Measurements from ENCODE around the gene FGFR2. TPM values are rescaled to one million over a fixed set of nuclear protein-coding genes. Genes with fewer than 3 reads are reported as not detected.

Gene FGFR2
- polyA plus RNA-seq, 1 donor from 2014 or later: 14.8 TPM

DNA sequence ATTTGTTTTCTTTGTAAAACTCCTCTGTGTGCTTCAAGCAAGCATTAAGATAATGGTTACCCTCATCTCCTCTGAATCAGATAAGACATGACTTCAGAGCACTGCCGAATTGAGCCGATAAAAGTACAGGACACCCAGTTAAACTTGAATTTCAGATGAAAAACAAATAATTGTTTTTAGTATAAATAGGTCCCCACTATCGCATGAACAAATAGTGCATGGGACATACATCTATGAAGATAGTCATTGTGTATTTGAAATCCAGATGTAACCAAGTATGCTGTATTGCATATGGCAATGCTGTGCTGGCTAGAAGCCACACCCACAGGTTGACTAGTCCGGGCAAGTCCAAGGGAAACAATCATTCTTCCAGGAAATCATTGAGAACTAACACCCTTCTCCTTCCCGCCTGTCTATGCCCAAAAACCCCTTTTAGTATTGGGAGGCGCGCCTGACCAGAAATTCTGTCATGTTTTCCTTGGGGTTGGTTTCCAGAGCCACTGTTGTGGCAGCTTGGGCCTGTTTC is 12.6 kb upstream of the FGFR2 start:
- TF ChIP-seq, protein P1, sequence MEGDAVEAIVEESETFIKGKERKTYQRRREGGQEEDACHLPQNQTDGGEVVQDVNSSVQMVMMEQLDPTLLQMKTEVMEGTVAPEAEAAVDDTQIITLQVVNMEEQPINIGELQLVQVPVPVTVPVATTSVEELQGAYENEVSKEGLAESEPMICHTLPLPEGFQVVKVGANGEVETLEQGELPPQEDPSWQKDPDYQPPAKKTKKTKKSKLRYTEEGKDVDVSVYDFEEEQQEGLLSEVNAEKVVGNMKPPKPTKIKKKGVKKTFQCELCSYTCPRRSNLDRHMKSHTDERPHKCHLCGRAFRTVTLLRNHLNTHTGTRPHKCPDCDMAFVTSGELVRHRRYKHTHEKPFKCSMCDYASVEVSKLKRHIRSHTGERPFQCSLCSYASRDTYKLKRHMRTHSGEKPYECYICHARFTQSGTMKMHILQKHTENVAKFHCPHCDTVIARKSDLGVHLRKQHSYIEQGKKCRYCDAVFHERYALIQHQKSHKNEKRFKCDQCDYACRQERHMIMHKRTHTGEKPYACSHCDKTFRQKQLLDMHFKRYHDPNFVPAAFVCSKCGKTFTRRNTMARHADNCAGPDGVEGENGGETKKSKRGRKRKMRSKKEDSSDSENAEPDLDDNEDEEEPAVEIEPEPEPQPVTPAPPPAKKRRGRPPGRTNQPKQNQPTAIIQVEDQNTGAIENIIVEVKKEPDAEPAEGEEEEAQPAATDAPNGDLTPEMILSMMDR (IDR thresholded peaks at IDR 0.05; ENCODE audit: poor library complexity, severe bottlenecking): no peak
- no peak for TF ChIP-seq RAD21 (conservative IDR thresholded peaks at IDR 0.05)
- TF ChIP-seq TAF1 (IDR thresholded peaks at IDR 0.05; ENCODE audit: low read depth): no peak
- TF ChIP-seq, protein P2, sequence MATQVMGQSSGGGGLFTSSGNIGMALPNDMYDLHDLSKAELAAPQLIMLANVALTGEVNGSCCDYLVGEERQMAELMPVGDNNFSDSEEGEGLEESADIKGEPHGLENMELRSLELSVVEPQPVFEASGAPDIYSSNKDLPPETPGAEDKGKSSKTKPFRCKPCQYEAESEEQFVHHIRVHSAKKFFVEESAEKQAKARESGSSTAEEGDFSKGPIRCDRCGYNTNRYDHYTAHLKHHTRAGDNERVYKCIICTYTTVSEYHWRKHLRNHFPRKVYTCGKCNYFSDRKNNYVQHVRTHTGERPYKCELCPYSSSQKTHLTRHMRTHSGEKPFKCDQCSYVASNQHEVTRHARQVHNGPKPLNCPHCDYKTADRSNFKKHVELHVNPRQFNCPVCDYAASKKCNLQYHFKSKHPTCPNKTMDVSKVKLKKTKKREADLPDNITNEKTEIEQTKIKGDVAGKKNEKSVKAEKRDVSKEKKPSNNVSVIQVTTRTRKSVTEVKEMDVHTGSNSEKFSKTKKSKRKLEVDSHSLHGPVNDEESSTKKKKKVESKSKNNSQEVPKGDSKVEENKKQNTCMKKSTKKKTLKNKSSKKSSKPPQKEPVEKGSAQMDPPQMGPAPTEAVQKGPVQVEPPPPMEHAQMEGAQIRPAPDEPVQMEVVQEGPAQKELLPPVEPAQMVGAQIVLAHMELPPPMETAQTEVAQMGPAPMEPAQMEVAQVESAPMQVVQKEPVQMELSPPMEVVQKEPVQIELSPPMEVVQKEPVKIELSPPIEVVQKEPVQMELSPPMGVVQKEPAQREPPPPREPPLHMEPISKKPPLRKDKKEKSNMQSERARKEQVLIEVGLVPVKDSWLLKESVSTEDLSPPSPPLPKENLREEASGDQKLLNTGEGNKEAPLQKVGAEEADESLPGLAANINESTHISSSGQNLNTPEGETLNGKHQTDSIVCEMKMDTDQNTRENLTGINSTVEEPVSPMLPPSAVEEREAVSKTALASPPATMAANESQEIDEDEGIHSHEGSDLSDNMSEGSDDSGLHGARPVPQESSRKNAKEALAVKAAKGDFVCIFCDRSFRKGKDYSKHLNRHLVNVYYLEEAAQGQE (IDR thresholded peaks at IDR 0.05; ENCODE audit: borderline replicate concordance): no peak
- no peak for TF ChIP-seq EP300 (conservative IDR thresholded peaks at IDR 0.05; ENCODE audit: poor library complexity, severe bottlenecking)
- no peak for TF ChIP-seq EZH2 (IDR thresholded peaks at IDR 0.05; ENCODE audit: borderline replicate concordance, insufficient read depth, low read length, poor library complexity, severe bottlenecking)
- no peak for TF ChIP-seq SMC3 (conservative IDR thresholded peaks at IDR 0.05; ENCODE audit: poor library complexity)
- no peak for TF ChIP-seq POLR2AphosphoS5 (IDR thresholded peaks at IDR 0.05)
- TF ChIP-seq MXI1 (conservative IDR thresholded peaks at IDR 0.05; ENCODE audit: poor library complexity, severe bottlenecking): no peak
- no peaks in the 10 kb centered on the region for H3K9me2 ChIP-seq (ENCODE audit: insufficient read depth, low read length)
- no peaks in the 10 kb centered on the region for H3K79me2 ChIP-seq (replicated peaks; ENCODE audit: insufficient read depth, low read length)
- H2AFZ ChIP-seq (ENCODE audit: low read depth, low read length): no peak overlapping the region
- H4K20me1 ChIP-seq (ENCODE audit: insufficient read depth): no peaks in the 10 kb centered on the region
- H3K9ac ChIP-seq (ENCODE audit: low read length): no peak overlapping the region
- peaks cover 4% of the 10 kb centered on the region for H3K27me3 ChIP-seq (ENCODE audit: insufficient read depth, low read depth, low read length)
- no peaks in the 10 kb centered on the region for H3K9me3 ChIP-seq (ENCODE audit: low read length)
- no peak overlapping the region for H3K4me3 ChIP-seq (ENCODE audit: low read length)
- no peaks in the 10 kb centered on the region for H3F3A ChIP-seq (ENCODE audit: insufficient read depth, low read length, poor library complexity, severe bottlenecking)
- no peak overlapping the region for H3K4me2 ChIP-seq (ENCODE audit: low read length)
- H3K36me3 ChIP-seq (ENCODE audit: insufficient read depth, low read length): no peaks in the 10 kb centered on the region
- no peak overlapping the region for H3K27ac ChIP-seq (ENCODE audit: low read length)

DNA sequence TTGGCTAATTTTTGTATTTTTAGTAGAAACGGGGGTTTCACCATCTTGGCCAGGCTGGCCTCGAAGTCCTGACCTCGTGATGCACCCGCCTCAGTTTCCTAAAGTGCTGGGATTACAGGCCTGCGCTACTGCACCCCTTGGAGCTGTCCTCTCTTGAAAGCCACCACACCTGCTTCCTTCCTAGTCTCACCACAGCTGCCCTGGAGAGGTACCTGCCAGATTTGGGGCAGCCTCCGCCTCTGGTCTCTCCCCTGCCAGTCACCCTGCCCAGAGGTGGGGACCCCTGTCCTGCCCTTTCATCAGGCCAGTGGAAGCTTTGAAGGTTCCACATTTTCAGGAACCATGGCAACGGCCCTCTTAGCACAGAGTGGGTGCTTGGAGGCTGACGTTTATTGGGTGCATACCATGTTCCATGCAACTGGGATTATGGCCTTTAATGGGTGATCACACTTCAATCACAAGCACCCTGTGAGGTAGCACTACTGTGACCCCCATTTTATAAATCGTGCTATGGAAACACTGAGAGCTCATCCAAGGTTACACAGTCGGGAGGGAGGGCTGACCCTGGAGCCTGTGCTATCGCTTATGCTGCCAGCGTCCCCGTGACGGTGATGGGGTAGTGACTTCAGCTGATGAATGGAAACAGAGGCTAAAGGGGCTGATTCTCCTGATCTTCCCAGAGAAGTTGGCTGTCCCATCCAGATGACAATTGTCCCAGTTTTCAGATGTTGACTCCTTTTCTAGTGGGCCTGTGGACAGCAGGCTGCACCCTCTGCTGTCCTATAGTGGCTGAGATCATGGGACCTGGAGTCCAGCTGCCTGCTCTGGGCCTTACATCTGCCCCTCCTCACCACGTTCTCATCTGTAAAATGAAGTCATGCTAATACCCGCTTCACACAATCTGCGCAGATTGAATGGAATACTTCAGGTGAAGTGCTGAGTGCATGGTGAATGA is 11.5 kb upstream of the FGFR2 start:
- no peak overlapping the region for H3K4me2 ChIP-seq (ENCODE audit: low read length)
- H3K9me2 ChIP-seq (ENCODE audit: insufficient read depth, low read length): no peaks in the 10 kb centered on the region
- H3K27ac ChIP-seq (ENCODE audit: low read length): no peak overlapping the region
- peaks cover 4% of the 10 kb centered on the region for H3K27me3 ChIP-seq (ENCODE audit: insufficient read depth, low read depth, low read length)
- no peaks in the 10 kb centered on the region for H4K20me1 ChIP-seq (ENCODE audit: insufficient read depth)
- no peaks in the 10 kb centered on the region for H3K36me3 ChIP-seq (ENCODE audit: insufficient read depth, low read length)
- H3K4me3 ChIP-seq (ENCODE audit: low read length): no peak overlapping the region
- no peaks in the 10 kb centered on the region for H3K79me2 ChIP-seq (replicated peaks; ENCODE audit: insufficient read depth, low read length)
- H3K9ac ChIP-seq (ENCODE audit: low read length): no peak overlapping the region
- no peak overlapping the region for H2AFZ ChIP-seq (ENCODE audit: low read depth, low read length)
- H3K9me3 ChIP-seq (ENCODE audit: low read length): no peaks in the 10 kb centered on the region
- TF ChIP-seq, protein P1 (IDR thresholded peaks at IDR 0.05; ENCODE audit: poor library complexity, severe bottlenecking): no peak
- TF ChIP-seq EZH2 (IDR thresholded peaks at IDR 0.05; ENCODE audit: borderline replicate concordance, insufficient read depth, low read length, poor library complexity, severe bottlenecking): no peak
- TF ChIP-seq TAF1 (IDR thresholded peaks at IDR 0.05; ENCODE audit: low read depth): no peak
- no peak for TF ChIP-seq EP300 (conservative IDR thresholded peaks at IDR 0.05; ENCODE audit: poor library complexity, severe bottlenecking)
- no peak for TF ChIP-seq RAD21 (conservative IDR thresholded peaks at IDR 0.05)
- no peak for TF ChIP-seq POLR2AphosphoS5 (IDR thresholded peaks at IDR 0.05)
- no peaks in the 10 kb centered on the region for H3F3A ChIP-seq (ENCODE audit: insufficient read depth, low read length, poor library complexity, severe bottlenecking)
